ENCODE data around the gene CDC42BPB. TPM values are rescaled to one million over a fixed set of nuclear protein-coding genes. Genes with fewer than 3 reads are reported as not detected.

CDC42BPB gene
- total and polyA plus RNA-seq, 2 donors (not counting 1 experiment from before 2014, with no cell fraction given): 44.8 to 98.3 TPM

DNA sequence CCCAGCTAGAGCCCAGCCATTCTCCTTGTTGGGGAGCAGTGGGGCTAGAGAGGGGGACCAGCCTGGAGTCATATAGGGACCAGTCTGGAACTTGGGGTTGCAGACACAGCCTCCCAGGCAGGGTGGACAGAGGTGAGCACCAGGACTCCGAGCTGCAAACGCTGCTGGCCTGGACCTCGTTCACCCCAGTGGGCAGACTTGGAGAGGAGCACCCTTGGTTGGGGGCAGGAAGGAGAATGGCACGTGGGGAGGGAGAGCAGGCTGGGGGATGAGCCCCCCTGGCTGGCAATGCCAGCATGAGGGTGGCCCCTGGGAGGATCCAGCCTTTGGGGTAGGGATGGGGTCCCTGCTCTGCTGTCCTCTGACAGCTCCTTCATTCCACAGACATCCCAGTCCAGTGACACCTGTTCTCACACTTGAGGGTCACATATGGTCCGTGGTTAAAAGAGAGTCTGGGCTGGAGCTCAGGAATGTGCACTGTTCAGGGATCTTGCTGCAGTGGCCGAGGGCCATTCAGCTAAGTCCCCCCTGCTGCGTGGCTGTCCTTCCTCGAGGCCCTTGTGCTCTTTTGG is 29.5 kb upstream of the CDC42BPB start:
- Histone ChIP-seq H4K20me1 (ENCODE audit: control insufficient read depth, extremely low read depth, insufficient read depth, low read length) (no peaks in the 10 kb centered on the region), H3K79me2 (ENCODE audit: control insufficient read depth, insufficient read depth, low read length) (no peaks in the 10 kb centered on the region), H3K4me1 (ENCODE audit: control insufficient read depth, extremely low read depth, insufficient read depth, low read length) (no peaks in the 10 kb centered on the region), H3K9me3 (ENCODE audit: control insufficient read depth, insufficient read depth, low read depth, low read length) (no peaks in the 10 kb centered on the region), H3K27me3 (ENCODE audit: control insufficient read depth, insufficient read depth, low read length) (peaks cover 13% of the 10 kb centered on the region), H2AFZ (ENCODE audit: low read length) (no peak overlapping the region), H3K4me2 (ENCODE audit: extremely low read depth, insufficient read depth, low read length) (no peak overlapping the region), H3K4me3 (replicated peaks in 1 of 4; ENCODE audit: control extremely low read depth in 1 of 4, insufficient read depth in 1 of 4, low read depth in 3 of 4, low read length in 4 of 4) (no peak overlapping the region), H3K36me3 (ENCODE audit: control insufficient read depth, insufficient read depth, low read length) (no peaks in the 10 kb centered on the region), H3K9ac (ENCODE audit: insufficient read depth, low read length) (no peak overlapping the region), H3K27ac (ENCODE audit: insufficient read depth, low read length) (no peak overlapping the region)
- no peak for TF ChIP-seq EZH2 (IDR thresholded peaks at IDR 0.05; ENCODE audit: low read length, missing control alignments)
- TF ChIP-seq, protein P1, sequence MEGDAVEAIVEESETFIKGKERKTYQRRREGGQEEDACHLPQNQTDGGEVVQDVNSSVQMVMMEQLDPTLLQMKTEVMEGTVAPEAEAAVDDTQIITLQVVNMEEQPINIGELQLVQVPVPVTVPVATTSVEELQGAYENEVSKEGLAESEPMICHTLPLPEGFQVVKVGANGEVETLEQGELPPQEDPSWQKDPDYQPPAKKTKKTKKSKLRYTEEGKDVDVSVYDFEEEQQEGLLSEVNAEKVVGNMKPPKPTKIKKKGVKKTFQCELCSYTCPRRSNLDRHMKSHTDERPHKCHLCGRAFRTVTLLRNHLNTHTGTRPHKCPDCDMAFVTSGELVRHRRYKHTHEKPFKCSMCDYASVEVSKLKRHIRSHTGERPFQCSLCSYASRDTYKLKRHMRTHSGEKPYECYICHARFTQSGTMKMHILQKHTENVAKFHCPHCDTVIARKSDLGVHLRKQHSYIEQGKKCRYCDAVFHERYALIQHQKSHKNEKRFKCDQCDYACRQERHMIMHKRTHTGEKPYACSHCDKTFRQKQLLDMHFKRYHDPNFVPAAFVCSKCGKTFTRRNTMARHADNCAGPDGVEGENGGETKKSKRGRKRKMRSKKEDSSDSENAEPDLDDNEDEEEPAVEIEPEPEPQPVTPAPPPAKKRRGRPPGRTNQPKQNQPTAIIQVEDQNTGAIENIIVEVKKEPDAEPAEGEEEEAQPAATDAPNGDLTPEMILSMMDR (conservative IDR thresholded peaks at IDR 0.05 in 1 of 2, IDR thresholded peaks at IDR 0.05 in 1 of 2; ENCODE audit: low read depth in 1 of 2, low read length in 2 of 2): no peak
- no peak for DNase-seq (ENCODE audit: low read depth in 2 of 2)

DNA sequence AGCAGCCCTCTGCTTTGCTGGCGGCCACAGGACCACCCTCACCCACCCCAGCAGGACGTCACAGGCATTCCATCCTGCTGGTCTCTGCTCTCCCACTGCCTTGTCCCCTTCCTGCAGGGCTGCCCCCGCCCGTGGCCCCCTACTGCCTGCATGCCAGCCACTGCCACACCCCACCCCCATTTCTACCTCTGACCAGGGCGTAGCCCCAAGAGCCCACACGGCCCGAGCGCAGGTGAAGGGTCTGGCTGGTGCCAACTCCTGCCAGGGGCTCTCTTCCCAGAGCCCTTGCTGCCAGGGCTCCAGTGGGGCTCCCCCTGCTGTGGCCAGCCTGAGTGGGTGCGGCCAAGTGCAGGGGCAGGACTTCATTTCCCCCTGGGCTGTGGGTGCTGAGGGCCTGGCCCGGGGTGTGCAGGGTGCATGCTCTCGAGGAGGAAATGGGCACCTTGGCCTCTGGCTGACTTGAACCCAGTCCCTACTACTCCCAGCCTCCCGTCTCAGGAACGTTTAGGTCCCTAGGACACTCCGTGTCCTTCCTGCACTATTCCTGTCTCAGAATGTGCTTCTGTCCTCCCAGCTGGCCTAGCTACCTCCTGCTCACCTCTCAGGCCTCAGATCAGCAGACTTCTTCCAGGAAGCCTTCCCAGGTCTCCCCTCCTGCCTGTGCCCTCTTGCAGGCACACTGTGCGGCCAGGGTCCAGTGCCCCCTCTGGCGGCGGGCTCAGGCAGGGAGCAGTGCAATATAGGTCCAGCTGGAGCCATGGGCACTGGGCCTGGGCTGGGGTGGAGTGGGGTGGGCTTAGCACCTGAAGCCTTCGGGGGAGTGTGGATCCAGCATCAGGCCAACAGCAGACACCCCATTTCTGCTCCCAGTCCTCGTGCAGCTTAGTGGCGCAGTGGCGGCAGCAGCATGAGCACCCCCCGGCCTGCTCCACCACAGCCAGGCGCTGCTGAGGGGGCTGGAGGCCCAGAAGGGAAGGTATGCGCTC is 28.1 kb upstream of the CDC42BPB start:
- Histone ChIP-seq H3K9ac (ENCODE audit: insufficient read depth, low read length) (no peak overlapping the region), H3K9me3 (ENCODE audit: control insufficient read depth, insufficient read depth, low read depth, low read length) (no peaks in the 10 kb centered on the region), H3K27ac (ENCODE audit: insufficient read depth, low read length) (no peak overlapping the region), H3K4me2 (ENCODE audit: extremely low read depth, insufficient read depth, low read length) (no peak overlapping the region), H2AFZ (ENCODE audit: low read length) (no peak overlapping the region), H3K27me3 (ENCODE audit: control insufficient read depth, insufficient read depth, low read length) (peaks cover 13% of the 10 kb centered on the region), H3K4me3 (replicated peaks in 1 of 4; ENCODE audit: control extremely low read depth in 1 of 4, insufficient read depth in 1 of 4, low read depth in 3 of 4, low read length in 4 of 4) (no peak overlapping the region), H3K36me3 (ENCODE audit: control insufficient read depth, insufficient read depth, low read length) (no peaks in the 10 kb centered on the region), H3K4me1 (ENCODE audit: control insufficient read depth, extremely low read depth, insufficient read depth, low read length) (no peaks in the 10 kb centered on the region), H3K79me2 (ENCODE audit: control insufficient read depth, insufficient read depth, low read length) (no peaks in the 10 kb centered on the region), H4K20me1 (ENCODE audit: control insufficient read depth, extremely low read depth, insufficient read depth, low read length) (no peaks in the 10 kb centered on the region)
- DNase-seq (ENCODE audit: low read depth in 2 of 2): no peak
- TF ChIP-seq EZH2 (IDR thresholded peaks at IDR 0.05; ENCODE audit: low read length, missing control alignments): no peak
- TF ChIP-seq, protein P1 (conservative IDR thresholded peaks at IDR 0.05 in 1 of 2, IDR thresholded peaks at IDR 0.05 in 1 of 2; ENCODE audit: low read depth in 1 of 2, low read length in 2 of 2): peak in 1 of 2 donors; percentile 13

Measured in fibroblast of lung (primary cell).